ENCODE results near the gene FGD4.

DNA sequence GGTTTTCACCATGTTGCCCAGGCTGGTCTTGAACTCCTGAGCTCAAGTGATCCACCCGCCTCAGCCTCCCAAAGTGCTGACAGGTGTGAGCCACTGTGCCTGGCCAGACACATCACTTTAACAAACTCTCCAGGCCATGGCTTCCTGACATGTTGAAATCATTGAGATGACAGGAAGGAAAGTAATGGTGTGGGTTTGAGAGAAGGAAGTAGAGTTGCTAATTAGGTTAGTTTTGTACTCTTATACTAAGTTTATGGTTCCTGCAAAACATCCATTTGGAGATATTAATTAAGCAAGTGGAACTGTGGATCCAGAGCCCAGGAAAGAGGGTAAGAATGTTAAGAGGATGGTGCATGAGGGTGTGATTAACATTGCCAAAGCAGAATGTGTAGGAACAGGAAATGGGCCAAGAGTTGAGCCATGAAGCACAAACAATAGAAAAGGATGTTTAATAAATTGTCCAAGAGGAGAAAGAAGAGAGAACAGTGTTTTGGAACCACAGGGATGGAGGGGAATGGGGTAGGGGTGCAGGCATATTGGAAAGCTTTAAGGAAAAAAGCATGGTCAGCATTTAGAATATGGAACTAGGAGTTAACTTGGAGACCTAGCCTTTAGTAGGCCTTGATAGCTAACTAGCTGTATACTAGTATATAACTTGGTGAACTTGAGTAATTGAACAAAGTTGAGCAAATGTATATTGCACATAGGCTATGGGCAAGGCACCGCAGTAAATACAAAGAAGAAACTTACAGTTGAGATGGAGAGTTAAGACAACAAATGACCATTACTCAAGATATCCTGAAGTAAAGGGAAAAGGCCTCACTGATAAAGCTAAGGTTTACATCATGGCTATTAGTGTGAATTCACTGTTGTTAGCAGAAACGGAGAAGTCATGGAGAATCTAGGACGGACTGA is 188.5 kb downstream of the FGD4 start:
- TF ChIP-seq, protein P1, sequence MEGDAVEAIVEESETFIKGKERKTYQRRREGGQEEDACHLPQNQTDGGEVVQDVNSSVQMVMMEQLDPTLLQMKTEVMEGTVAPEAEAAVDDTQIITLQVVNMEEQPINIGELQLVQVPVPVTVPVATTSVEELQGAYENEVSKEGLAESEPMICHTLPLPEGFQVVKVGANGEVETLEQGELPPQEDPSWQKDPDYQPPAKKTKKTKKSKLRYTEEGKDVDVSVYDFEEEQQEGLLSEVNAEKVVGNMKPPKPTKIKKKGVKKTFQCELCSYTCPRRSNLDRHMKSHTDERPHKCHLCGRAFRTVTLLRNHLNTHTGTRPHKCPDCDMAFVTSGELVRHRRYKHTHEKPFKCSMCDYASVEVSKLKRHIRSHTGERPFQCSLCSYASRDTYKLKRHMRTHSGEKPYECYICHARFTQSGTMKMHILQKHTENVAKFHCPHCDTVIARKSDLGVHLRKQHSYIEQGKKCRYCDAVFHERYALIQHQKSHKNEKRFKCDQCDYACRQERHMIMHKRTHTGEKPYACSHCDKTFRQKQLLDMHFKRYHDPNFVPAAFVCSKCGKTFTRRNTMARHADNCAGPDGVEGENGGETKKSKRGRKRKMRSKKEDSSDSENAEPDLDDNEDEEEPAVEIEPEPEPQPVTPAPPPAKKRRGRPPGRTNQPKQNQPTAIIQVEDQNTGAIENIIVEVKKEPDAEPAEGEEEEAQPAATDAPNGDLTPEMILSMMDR (IDR thresholded peaks at IDR 0.05; ENCODE audit: extremely low read depth in 1 of 2, insufficient read depth in 1 of 2, low read depth in 1 of 2, low read length in 2 of 2), result no peak
- TF ChIP-seq POLR2A (IDR thresholded peaks at IDR 0.05; ENCODE audit: low read depth, low read length) (no peak), POLR2AphosphoS5 (IDR thresholded peaks at IDR 0.05; ENCODE audit: insufficient read depth, low read depth, low read length) (no peak)

Measured in endothelial cell of umbilical vein (primary cell).